ENCODE measurements around the gene VPS11. TPM values are rescaled to one million over a fixed set of nuclear protein-coding genes. Genes with fewer than 3 reads are reported as not detected.

The VPS11 gene
- total RNA-seq, 2 experiments from 2014 or later, result 76.4 to 84.3 TPM

- Histone ChIP-seq H3K27ac (ENCODE audit: low read depth in 1 of 2, low read length in 2 of 2) (no peak overlapping the region), H3K4me1 (ENCODE audit: insufficient read depth, low read length) (peaks cover 45% of the 10 kb centered on the region)
- no peak overlapping the region for H3K4me3 Mint-ChIP-seq
These were observed 23.6 kb downstream of the VPS11 start for GRCh38 chr11:119091178-119091577.

GRCh38 chr11:119091966-119092879, 24.6 kb downstream of the VPS11 start:
- Mint-ChIP-seq H3K9me3 (no peaks in the 10 kb centered on the region), H3K27ac (no peak overlapping the region), H3K36me3 (ENCODE audit: low read depth) (peaks cover 23% of the 10 kb centered on the region), H3K27me3 (no peaks in the 10 kb centered on the region), H3K4me1 (ENCODE audit: low read depth) (peaks cover 30% of the 10 kb centered on the region), H3K4me3 (peak overlapping the region; percentile 79)
- TF ChIP-seq CTCF (IDR thresholded peaks at IDR 0.05), result no peak
- ATAC-seq (ENCODE audit: poor library complexity) (no peak), DNase-seq (no peak)
- POLR2A ChIA-PET, result interaction anchor here (1.0 to 1.7 kb wide), 2 partner anchors 11 to 24 kb away, joined by 3 to 4 read pairs; partner anchors contain the start of gene VPS11
- Histone ChIP-seq H3K36me3 (ENCODE audit: insufficient read depth, low read length) (peaks cover 10% of the 10 kb centered on the region), H3K4me1 (ENCODE audit: insufficient read depth, low read length) (peaks cover 44% of the 10 kb centered on the region), H3K4me3 (ENCODE audit: low read length) (no peak overlapping the region), H3K27me3 (ENCODE audit: control insufficient read depth in 1 of 2, insufficient read depth in 2 of 2, low read length in 2 of 2) (no peaks in the 10 kb centered on the region), H3K27ac (ENCODE audit: low read depth in 1 of 2, low read length in 2 of 2) (no peak overlapping the region), H3K9me3 (ENCODE audit: control insufficient read depth in 1 of 2, insufficient read depth in 1 of 2, low read length in 2 of 2) (no peaks in the 10 kb centered on the region)
- CTCF ChIA-PET, result interaction anchor here (1.4 kb wide), 1 partner anchor 62 kb away, joined by 3 read pairs; the partner anchor contains the start of gene SLC37A4
- intact Hi-C loops (cut with DNase I, micrococcal nuclease), result no loop called here

More at GRCh38 chr11:119091178-119091577, 23.6 kb downstream of the VPS11 start:
- no peaks in the 10 kb centered on the region for H3K9me3 Mint-ChIP-seq
- no peak for TF ChIP-seq CTCF (IDR thresholded peaks at IDR 0.05)
- no peak overlapping the region for H3K27ac Mint-ChIP-seq
- H3K36me3 Mint-ChIP-seq (ENCODE audit: low read depth), result peaks cover 16% of the 10 kb centered on the region
- ChIA-PET CTCF (interaction anchor here (0.6 to 1.4 kb wide), 2 partner anchors 26 to 61 kb away, joined by 3 read pairs; partner anchors contain the start of gene SLC37A4), POLR2A (interaction anchor here (1.7 kb wide), 1 partner anchor 12 kb away, joined by 4 read pairs; no protein-coding TSS in a partner anchor)
- no peak for ATAC-seq (ENCODE audit: poor library complexity)
- no peak for DNase-seq
- Histone ChIP-seq H3K4me3 (ENCODE audit: low read length) (no peak overlapping the region), H3K9me3 (ENCODE audit: control insufficient read depth in 1 of 2, insufficient read depth in 1 of 2, low read length in 2 of 2) (no peaks in the 10 kb centered on the region), H3K27me3 (ENCODE audit: control insufficient read depth in 1 of 2, insufficient read depth in 2 of 2, low read length in 2 of 2) (no peaks in the 10 kb centered on the region), H3K36me3 (ENCODE audit: insufficient read depth, low read length) (peaks cover under 1% of the 10 kb centered on the region)
- H3K4me1 Mint-ChIP-seq (ENCODE audit: low read depth), result peaks cover 25% of the 10 kb centered on the region
- intact Hi-C loops (cut with DNase I, micrococcal nuclease), result no loop called here
- no peaks in the 10 kb centered on the region for H3K27me3 Mint-ChIP-seq

GRCh38 chr11:119092880-119093842, 25.5 kb downstream of the VPS11 start:
- ATAC-seq (ENCODE audit: poor library complexity) (no peak), DNase-seq (no peak)
- ChIA-PET POLR2A (interaction anchor here (1.0 to 2.9 kb wide), 12 partner anchors 8 to 76 kb away, joined by 3 to 60 read pairs (median 8); partner anchors contain the start of genes C2CD2L, HMBS, HYOU1 and NLRX1), CTCF (no interaction called here)
- H3K27me3 Mint-ChIP-seq, result no peaks in the 10 kb centered on the region
- Histone ChIP-seq H3K4me1 (ENCODE audit: insufficient read depth, low read length) (peaks cover 39% of the 10 kb centered on the region), H3K27me3 (ENCODE audit: control insufficient read depth in 1 of 2, insufficient read depth in 2 of 2, low read length in 2 of 2) (no peaks in the 10 kb centered on the region), H3K27ac (ENCODE audit: low read depth in 1 of 2, low read length in 2 of 2) (no peak overlapping the region), H3K36me3 (ENCODE audit: insufficient read depth, low read length) (peaks cover 19% of the 10 kb centered on the region), H3K9me3 (ENCODE audit: control insufficient read depth in 1 of 2, insufficient read depth in 1 of 2, low read length in 2 of 2) (no peaks in the 10 kb centered on the region), H3K4me3 (ENCODE audit: low read length) (peak overlapping the region; percentile 86)
- H3K27ac Mint-ChIP-seq, result peak overlapping the region; percentile 68
- intact Hi-C loops (cut with DNase I, micrococcal nuclease), result no loop called here
- H3K4me3 Mint-ChIP-seq, result peak overlapping the region; percentile 79
- peaks cover 25% of the 10 kb centered on the region for H3K4me1 Mint-ChIP-seq (ENCODE audit: low read depth)
- no peak for TF ChIP-seq CTCF (IDR thresholded peaks at IDR 0.05)
- peaks cover 32% of the 10 kb centered on the region for H3K36me3 Mint-ChIP-seq (ENCODE audit: low read depth)
- no peaks in the 10 kb centered on the region for H3K9me3 Mint-ChIP-seq

Data from CD4-positive, alpha-beta T cell (primary cell).